ENCODE results near the gene DAGLA. TPM values are rescaled to one million over a fixed set of nuclear protein-coding genes. Genes with fewer than 3 reads are reported as not detected.

Gene DAGLA
- total and polyA plus RNA-seq, 8 donors = under 0.01 to 27.2 (median 1.0) TPM

- Histone ChIP-seq H3K36me3 (peaks cover 0 to 7% (median 0%) of the 10 kb centered on the region in 4 donors), H3K27me3 (no peaks in the 10 kb centered on the region), H3K27ac (no peak overlapping the region), H3K9me3 (no peaks in the 10 kb centered on the region), H3K4me1 (peaks cover 14 to 30% (median 19%) of the 10 kb centered on the region in 4 donors), H3K4me3 (no peak overlapping the region)
- no peak for DNase-seq
- TF ChIP-seq EP300 (IDR thresholded peaks at IDR 0.05) (no peak), POLR2AphosphoS5 (IDR thresholded peaks at IDR 0.05) (no peak), POLR2A (IDR thresholded peaks at IDR 0.05) (no peak)
- TF ChIP-seq, protein P1, sequence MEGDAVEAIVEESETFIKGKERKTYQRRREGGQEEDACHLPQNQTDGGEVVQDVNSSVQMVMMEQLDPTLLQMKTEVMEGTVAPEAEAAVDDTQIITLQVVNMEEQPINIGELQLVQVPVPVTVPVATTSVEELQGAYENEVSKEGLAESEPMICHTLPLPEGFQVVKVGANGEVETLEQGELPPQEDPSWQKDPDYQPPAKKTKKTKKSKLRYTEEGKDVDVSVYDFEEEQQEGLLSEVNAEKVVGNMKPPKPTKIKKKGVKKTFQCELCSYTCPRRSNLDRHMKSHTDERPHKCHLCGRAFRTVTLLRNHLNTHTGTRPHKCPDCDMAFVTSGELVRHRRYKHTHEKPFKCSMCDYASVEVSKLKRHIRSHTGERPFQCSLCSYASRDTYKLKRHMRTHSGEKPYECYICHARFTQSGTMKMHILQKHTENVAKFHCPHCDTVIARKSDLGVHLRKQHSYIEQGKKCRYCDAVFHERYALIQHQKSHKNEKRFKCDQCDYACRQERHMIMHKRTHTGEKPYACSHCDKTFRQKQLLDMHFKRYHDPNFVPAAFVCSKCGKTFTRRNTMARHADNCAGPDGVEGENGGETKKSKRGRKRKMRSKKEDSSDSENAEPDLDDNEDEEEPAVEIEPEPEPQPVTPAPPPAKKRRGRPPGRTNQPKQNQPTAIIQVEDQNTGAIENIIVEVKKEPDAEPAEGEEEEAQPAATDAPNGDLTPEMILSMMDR (IDR thresholded peaks at IDR 0.05) = no peak
- 66 to 80% (median 73%) methylated on average over 4 of the region's 4 CpGs for WGBS, 5 donors
- intact Hi-C loops (cut with DNase I; ENCODE audit: low total_unique reads) = no loop called here
Observed at GRCh38 chr11:61715867-61716266, 35.7 kb downstream of the DAGLA start.

DNA sequence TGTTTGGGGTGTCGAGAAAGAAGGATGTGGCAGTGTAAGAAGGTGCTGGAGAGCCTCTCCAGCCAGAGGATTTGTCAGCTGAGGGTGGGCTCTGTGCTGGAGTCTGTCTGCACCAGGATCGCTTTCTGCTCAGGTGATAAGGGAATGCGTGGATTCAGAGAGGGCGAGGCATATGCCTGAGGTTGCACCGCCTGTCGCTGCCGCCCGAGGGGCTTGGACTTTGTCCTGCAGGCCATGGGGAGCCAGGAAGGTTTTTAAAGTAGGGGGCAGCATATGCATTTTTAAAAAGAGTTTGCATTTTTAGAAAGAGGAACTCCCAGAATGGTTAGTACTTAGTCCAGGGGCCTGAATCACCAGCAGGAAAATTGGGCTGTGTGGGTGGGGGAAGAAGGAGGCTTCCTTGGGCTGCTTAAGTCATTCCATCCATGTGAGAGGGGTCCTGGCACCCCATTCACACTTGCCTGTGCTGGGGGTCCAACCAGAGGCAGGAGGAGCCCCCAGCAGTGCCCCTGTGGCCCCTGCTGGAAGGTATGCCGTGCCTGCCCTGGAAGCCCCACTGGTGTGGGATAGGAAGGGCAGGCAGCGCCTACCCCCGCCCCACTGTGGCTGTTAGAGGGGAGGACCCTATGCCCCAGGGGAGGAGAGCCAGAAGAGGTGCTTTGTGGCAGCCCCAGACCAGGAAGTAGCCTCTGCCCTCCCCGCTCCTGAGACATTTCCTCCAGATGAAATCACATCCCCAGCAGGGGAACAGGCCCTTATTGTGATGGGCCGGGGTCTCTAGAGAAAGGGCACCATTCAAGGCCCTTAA is 36.5 kb downstream of the DAGLA start:
- Histone ChIP-seq H3K27me3 (no peaks in the 10 kb centered on the region), H3K27ac (no peak overlapping the region), H3K36me3 (peaks cover 0 to 7% (median 0%) of the 10 kb centered on the region in 4 donors), H3K9me3 (no peaks in the 10 kb centered on the region), H3K4me3 (no peak overlapping the region), H3K4me1 (peaks cover 14 to 30% (median 19%) of the 10 kb centered on the region in 4 donors)
- no peak for DNase-seq
- intact Hi-C loops (cut with DNase I; ENCODE audit: low total_unique reads) = no loop called here
- 59 to 72% (median 63%) methylated on average over 9 to 13 of the region's 13 CpGs for WGBS, 5 donors
- TF ChIP-seq EP300 (IDR thresholded peaks at IDR 0.05) (no peak), POLR2AphosphoS5 (IDR thresholded peaks at IDR 0.05) (no peak), POLR2A (IDR thresholded peaks at IDR 0.05) (no peak)
- TF ChIP-seq, protein P1 (IDR thresholded peaks at IDR 0.05) = no peak

DNA sequence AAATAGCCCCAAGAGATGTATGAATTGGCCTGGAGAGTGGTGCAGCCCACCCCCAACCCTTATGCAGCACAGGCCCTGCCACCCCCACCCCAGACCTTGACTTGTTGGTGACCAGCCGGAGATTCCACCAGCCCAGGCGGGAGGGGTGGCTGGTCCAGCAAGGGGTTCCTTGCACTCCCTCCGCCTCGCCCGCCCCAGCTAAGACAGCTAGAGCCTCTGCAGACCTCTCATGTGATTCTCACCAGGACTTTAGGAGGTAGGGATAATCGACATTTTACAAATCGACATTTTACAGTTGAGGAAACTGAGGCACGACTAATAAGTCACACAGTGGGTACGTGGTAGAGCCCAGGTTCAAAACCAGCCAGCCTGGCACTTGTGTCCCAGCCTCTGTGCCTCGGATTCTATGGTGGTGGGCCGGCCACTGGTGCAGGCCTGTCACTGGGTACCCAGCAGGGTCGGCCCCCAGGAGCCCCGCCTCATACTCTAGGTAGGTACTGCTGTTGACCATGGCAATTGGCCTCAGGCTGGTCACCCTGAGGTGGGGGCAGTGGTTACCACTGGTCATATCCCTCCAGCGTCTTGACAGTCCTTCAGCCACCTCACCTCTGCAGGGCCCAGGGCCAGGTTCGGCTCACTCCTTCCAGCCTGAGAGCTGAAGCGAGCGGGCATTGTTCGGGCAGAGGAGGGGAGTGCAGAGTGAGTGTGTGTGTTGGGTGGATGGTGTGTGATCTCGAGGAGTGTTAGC is 37.3 kb downstream of the DAGLA start:
- no peak for DNase-seq
- intact Hi-C loops (cut with DNase I; ENCODE audit: low total_unique reads) = no loop called here
- H3K27me3 ChIP-seq = no peaks in the 10 kb centered on the region
- 80 to 94% (median 92%) methylated on average over 18 to 19 of the region's 19 CpGs for WGBS, 5 donors
- H3K4me1 ChIP-seq = peaks cover 14 to 30% (median 19%) of the 10 kb centered on the region in 4 donors
- H3K36me3 ChIP-seq = peaks cover 0 to 8% (median under 1%) of the 10 kb centered on the region in 4 donors
- H3K4me3 ChIP-seq = peak overlapping the region in 1 of 4 donors; percentile 39
- TF ChIP-seq, protein P1 (IDR thresholded peaks at IDR 0.05) = no peak
- no peak for TF ChIP-seq POLR2AphosphoS5 (IDR thresholded peaks at IDR 0.05)
- TF ChIP-seq EP300 (IDR thresholded peaks at IDR 0.05) = no peak
- TF ChIP-seq POLR2A (IDR thresholded peaks at IDR 0.05) = no peak
- peak overlapping the region in 1 of 5 donors; percentile 76 for H3K27ac ChIP-seq
- H3K9me3 ChIP-seq = no peaks in the 10 kb centered on the region

DNA sequence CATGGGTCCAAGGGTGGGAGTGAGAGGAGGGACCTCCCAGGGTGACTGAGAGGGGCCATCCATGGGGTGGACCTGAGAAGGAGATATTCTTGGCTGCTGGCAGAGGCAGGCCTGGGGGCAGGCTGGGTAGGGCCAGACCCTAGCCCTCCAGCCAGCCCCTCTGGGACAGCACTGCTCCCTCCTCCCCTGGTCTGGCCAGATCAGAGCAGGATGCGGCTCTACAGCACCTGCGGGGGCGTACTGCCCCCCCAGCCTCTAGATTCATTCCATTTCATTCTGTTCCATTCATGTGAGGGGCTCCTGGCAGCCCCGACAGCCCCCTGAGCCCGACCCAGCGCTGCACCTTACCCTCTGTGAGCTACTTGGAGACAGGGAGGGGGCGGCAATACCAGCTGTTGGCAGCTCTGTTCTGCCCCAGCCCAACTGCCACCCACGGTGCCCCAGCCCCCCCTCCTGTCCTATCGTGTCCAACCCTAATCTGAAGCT is 37.9 kb downstream of the DAGLA start:
- DNase-seq = peak in 1 of 2 donors; percentile 55
- H3K27ac ChIP-seq = peak overlapping the region in 4 of 5 donors; percentile 15 to 76 (median 45)
- peaks cover 0 to 14% (median 5%) of the 10 kb centered on the region in 4 donors for H3K36me3 ChIP-seq
- WGBS, 5 donors = 35 to 55% (median 43%) methylated on average over 9 of the region's 9 CpGs
- peak overlapping the region; percentile 29 to 41 (median 38) for H3K4me3 ChIP-seq
- no peaks in the 10 kb centered on the region for H3K9me3 ChIP-seq
- no peak for TF ChIP-seq POLR2AphosphoS5 (IDR thresholded peaks at IDR 0.05)
- TF ChIP-seq POLR2A (IDR thresholded peaks at IDR 0.05) = no peak
- TF ChIP-seq, protein P1 (IDR thresholded peaks at IDR 0.05) = no peak
- no peak for TF ChIP-seq EP300 (IDR thresholded peaks at IDR 0.05)
- intact Hi-C loops (cut with DNase I; ENCODE audit: low total_unique reads) = no loop called here
- H3K27me3 ChIP-seq = no peaks in the 10 kb centered on the region
- H3K4me1 ChIP-seq = peaks cover 14 to 30% (median 19%) of the 10 kb centered on the region in 4 donors
